Skin epidermis (tissue), 12 donors: ENCODE results near the gene RDM1.

Experiments
- H3K27ac ChIP-seq, 21 experiments: fragments of 200-600 bp; sonication (generic) in 11 of 21; one replicate each; pipeline ENCODE4 v1.5.0; 2020; ENCODE audit warnings: mild to moderate bottlenecking in 3 of 21, inconsistent platforms in 2 of 21, moderate library complexity in 2 of 21
- H3K4me3 ChIP-seq, 7 experiments: fragments of 200-600 bp; sonication (generic) in 2 of 7; one replicate each; pipeline ENCODE4 v1.5.0; 2020; ENCODE audit warnings: inconsistent platforms in 2 of 7, mild to moderate bottlenecking in 2 of 7, moderate library complexity in 1 of 7

The RDM1 gene

GRCh38 chr17:35877345-35878029 is 53.1 kb downstream of the RDM1 start:
- Histone ChIP-seq H3K27ac (peak overlapping the region in 3 of 21 experiments; percentile 32 to 83 (median 39)), H3K4me3 (no peak overlapping the region)

- Histone ChIP-seq H3K4me3 (no peak overlapping the region), H3K27ac (peak overlapping the region in 5 of 21 experiments; percentile 14 to 83 (median 53))
These were observed 54.0 kb downstream of the RDM1 start for GRCh38 chr17:35876534-35876933.

GRCh38 chr17:35875800-35876139 is 54.8 kb downstream of the RDM1 start:
- Histone ChIP-seq H3K4me3 (no peak overlapping the region), H3K27ac (peak overlapping the region in 6 of 21 experiments; percentile 9 to 83 (median 51))

- Histone ChIP-seq H3K27ac (peak overlapping the region in 3 of 21 experiments; percentile 26 to 83 (median 53)), H3K4me3 (no peak overlapping the region)
These were observed 55.3 kb downstream of the RDM1 start for GRCh38 chr17:35875072-35875799.

- no peak overlapping the region for H3K27ac ChIP-seq
- H3K4me3 ChIP-seq = no peak overlapping the region
These were observed 58.2 kb downstream of the RDM1 start for GRCh38 chr17:35872196-35872980.

GRCh38 chr17:35870906-35871819 is 59.4 kb downstream of the RDM1 start:
- Histone ChIP-seq H3K4me3 (no peak overlapping the region), H3K27ac (no peak overlapping the region)

GRCh38 chr17:35868737-35869136 is 61.8 kb downstream of the RDM1 start, which contains the start of gene HEATR9:
TSS of gene HEATR9 (minus strand) at chr17:35868891. CDS start at chr17:35868742, 149 bp downstream.
- H3K4me3 ChIP-seq = no peak within 1 kb of the TSS
- no peak within 1 kb of the TSS for H3K27ac ChIP-seq
